GM19239 (cell line): ENCODE data around the gene IGFBP3.

Experiments used
- DNase-seq: peaks from one replicate; pipeline ENCODE4 v3.0.0; 2011; ENCODE audit warnings: low spot score; ENCODE audit not compliant: insufficient read length
- FAIRE-seq: peaks from 2 replicates; lab custom pipeline; 2011; peaks lifted over from hg19 to GRCh38; lab: Jason Lieb, UNC

IGFBP3 gene

DNA sequence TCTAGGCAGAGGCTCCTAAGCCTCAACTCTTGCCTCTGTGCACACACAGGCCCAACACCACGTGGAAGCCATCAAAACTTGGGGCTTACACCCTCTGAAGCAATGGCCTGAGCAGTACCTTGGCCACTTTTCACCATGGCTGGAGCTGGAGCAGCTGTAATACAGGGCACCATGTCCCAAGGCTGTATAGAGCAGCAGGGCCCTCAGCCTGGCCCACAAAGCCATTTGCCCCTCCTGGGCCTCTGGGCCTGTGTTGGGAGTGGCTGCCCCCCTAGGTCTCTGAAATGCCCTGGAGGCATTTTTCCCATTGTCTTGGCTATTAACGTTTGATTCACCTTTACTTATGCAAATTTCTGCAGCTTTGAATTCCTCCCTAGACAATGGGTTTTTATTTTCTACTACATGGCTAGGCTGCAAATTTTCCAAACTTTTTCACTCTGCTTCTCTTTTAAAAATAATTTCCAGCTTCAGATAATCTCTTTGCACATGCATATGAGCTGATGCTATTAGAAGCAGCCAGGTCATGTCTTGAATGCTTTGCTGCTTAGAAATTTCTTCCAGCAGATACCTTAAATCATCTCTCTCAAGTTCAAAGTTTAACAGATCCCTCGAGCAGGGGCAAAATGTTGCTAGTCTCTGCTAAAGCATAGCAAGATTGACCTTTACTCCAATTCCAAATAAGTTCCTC is 42.5 kb downstream of the IGFBP3 start:
- FAIRE-seq = no peak
- DNase-seq = no peak

GRCh38 chr7:45876519-45876918 is 44.6 kb downstream of the IGFBP3 start:
- no peak for DNase-seq
- no peak for FAIRE-seq

- DNase-seq (no peak), FAIRE-seq (no peak)
Measured at GRCh38 chr7:45874408-45875131, 46.5 kb downstream of the IGFBP3 start.

- DNase-seq (no peak), FAIRE-seq (no peak)
Measured at GRCh38 chr7:45873355-45873754, 47.7 kb downstream of the IGFBP3 start.

GRCh38 chr7:45873035-45873354 is 48.1 kb downstream of the IGFBP3 start, which contains the start of gene CCDC201:
Gene CCDC201, minus strand, starts transcription at chr7:45873082. Its CDS starts 75 bp downstream, at chr7:45873007.
- no peak for DNase-seq
- no peak for FAIRE-seq

DNA sequence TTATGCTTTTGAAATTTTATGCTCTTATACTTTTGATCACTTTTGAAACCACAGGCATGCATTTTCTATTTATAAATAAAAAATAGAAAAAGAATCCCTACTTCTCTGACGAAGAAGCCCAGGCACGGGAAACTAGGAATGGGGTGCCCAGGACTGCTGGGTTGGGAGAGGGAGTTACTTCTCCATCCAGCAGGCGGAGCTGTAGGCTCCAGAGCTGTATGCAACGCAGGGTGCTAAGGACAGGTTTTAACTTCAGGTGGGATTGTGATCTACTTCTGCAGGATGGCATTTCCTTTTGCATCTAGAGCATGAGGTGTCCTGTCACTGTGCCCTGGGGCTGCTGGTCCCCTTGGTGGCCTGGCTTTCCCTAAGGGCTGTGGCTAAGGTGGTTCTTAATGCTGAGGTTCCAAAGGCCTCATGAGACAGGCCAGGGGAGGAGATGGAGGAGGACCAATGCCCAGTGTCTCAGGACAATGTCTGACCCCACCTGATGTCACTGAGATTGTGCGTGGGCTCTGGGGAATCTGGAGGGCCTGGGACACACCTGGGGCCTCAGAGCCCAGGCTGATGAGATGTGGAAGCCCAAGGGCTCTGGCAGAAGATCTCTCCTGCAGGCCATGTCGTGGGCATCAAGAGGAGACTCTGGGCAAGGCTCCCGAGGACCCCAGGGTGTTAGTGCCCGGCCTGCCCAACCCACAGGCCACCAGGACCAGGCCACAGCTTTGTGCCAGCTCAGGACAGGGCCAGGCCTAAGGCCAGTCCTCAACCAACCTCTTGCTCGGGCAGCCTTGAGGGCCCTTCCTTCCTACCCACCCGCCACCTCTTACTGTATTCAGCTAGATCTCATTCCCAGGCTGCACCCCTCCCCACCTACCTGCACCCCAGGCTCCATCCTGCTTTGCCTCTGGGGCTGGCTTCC is 48.7 kb downstream of the IGFBP3 start:
- no peak for FAIRE-seq

GRCh38 chr7:45869426-45869825 is 51.6 kb downstream of the IGFBP3 start:
- FAIRE-seq (no peak), DNase-seq (no peak)

More for the DNA sequence above, 48.7 kb downstream of the IGFBP3 start:
- DNase-seq = no peak

GRCh38 chr7:45867471-45867870 is 53.6 kb downstream of the IGFBP3 start:
- DNase-seq (no peak), FAIRE-seq (no peak)

DNA sequence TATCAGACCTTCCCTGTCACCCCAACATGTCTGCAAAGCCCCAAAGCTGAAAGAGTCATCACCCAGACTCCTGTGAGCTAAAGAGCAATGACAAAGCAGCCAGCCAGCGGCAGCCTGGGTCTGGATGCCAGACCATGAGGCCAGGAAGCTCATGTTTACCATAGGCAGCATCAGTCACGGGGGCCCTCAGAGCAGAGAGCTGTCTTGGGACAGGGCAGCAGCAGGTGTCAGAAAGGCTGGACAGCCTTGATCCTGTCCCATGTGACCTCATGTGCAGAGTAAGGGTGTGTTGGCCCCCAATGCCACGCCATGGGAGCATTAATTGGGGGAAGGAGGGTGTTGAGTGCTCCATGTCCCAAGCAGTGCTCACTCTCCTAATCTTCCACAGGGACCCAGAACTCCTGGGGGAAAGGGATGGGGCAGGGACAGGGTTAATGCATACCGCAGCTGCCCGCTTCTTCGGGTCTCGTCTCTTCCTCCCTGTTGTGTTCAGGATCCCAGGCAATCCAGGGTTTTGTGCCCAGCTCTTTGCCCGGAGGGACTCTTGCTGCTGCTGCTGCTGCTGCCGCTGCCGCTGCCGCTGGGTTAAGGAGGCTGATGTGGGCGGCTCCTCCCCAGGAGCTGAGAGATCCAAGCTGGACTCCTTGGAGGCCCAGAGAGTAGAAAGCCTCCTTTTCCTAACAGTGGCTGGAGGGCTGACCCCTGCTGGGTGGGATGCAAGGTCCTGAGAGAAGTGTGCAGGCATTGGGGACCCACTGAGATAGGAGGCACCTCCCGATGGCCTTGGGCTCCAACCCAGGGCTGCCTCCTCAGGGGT is 55.3 kb downstream of the IGFBP3 start:
- FAIRE-seq (no peak), DNase-seq (no peak)

DNA sequence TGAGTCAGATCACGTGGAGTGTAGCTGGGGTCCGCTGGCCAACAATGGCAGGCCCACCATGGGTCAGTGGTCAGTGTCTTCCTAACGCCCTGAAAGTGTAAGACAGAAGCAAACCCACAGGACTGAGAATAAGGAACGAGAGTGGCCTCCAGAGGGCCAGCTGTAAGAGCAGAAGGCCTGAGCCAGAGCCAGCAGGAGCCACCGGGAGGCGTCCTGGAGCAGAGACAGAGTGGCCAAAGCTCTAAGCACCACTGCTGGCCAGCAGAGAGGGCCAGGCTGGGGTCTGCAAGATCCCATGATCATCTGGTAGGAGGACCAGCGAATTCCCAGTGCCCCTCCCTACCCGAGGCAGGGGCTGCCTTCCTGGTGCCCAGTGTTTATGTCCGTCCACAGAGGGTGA is 57.4 kb downstream of the IGFBP3 start:
- DNase-seq = no peak
- FAIRE-seq = no peak
